ENCODE measurements around the gene RALGPS1. TPM values are rescaled to one million over a fixed set of nuclear protein-coding genes. Genes with fewer than 3 reads are reported as not detected.

The RALGPS1 gene
- total RNA-seq, 4 donors from 2014 or later = 4.7 to 18.1 (median 5.0) TPM

GRCh38 chr9:127093319-127094020 lies 178.9 kb downstream of the RALGPS1 start:
- no peak for TF ChIP-seq CTCF (IDR thresholded peaks at IDR 0.05; ENCODE audit: low read depth)

GRCh38 chr9:127095411-127095810 lies 180.8 kb downstream of the RALGPS1 start:
- TF ChIP-seq CTCF (IDR thresholded peaks at IDR 0.05; ENCODE audit: low read depth) = no peak

- no peak for TF ChIP-seq CTCF (IDR thresholded peaks at IDR 0.05; ENCODE audit: low read depth)
Observed at GRCh38 chr9:127096208-127096607, 181.6 kb downstream of the RALGPS1 start.

- TF ChIP-seq CTCF (IDR thresholded peaks at IDR 0.05; ENCODE audit: low read depth) = no peak
Observed at GRCh38 chr9:127097683-127098082, 183.1 kb downstream of the RALGPS1 start.

- no peak for TF ChIP-seq CTCF (IDR thresholded peaks at IDR 0.05; ENCODE audit: low read depth)
Observed at GRCh38 chr9:127098916-127099553, 184.5 kb downstream of the RALGPS1 start.

GRCh38 chr9:127099664-127100063 lies 185.1 kb downstream of the RALGPS1 start:
- TF ChIP-seq CTCF (IDR thresholded peaks at IDR 0.05; ENCODE audit: low read depth) = no peak

- no peak for TF ChIP-seq CTCF (IDR thresholded peaks at IDR 0.05; ENCODE audit: low read depth)
Observed at GRCh38 chr9:127102176-127102575, 187.6 kb downstream of the RALGPS1 start.

All from subcutaneous adipose tissue (tissue), 4 donors.